WERI-Rb-1 (cell line): ENCODE results near the gene AFG3L2.

Source experiments
- DNase-seq: peaks from one replicate; pipeline ENCODE4 v3.0.0-alpha.2; 2020
- H3K27ac ChIP-seq: fragments of 250-450 bp; sonication (Bioruptor Pico); 2 replicates; pipeline ENCODE4 v1.5.1; 2020; ENCODE audit warnings: mild to moderate bottlenecking, moderate library complexity
- H3K27me3 ChIP-seq: fragments of 250-450 bp; sonication (Bioruptor Pico); 2 replicates; pipeline ENCODE4 v1.5.1; 2021; ENCODE audit warnings: mild to moderate bottlenecking, low read depth, moderate library complexity; ENCODE audit not compliant: insufficient read depth, severe bottlenecking
- H3K36me3 ChIP-seq: fragments of 250-450 bp; sonication (Bioruptor Pico); 2 replicates; pipeline ENCODE4 v1.5.1; 2020; ENCODE audit warnings: mild to moderate bottlenecking, moderate library complexity
- H3K4me3 ChIP-seq: 2 replicates; pipeline ENCODE4 v1.5.1; 2011; ENCODE audit warnings: low read depth, mild to moderate bottlenecking, control low read depth, low read length
- H3K9me3 ChIP-seq: fragments of 250-450 bp; sonication (Bioruptor Pico); 2 replicates; pipeline ENCODE4 v1.5.1; 2021; ENCODE audit warnings: mild to moderate bottlenecking, moderate library complexity; ENCODE audit not compliant: severe bottlenecking
- TF ChIP-seq, protein P1 (sequence below): IDR thresholded peaks from 2 replicates; pipeline ENCODE4 v1.5.1; 2011; ENCODE audit warnings: low read depth, mild to moderate bottlenecking, control low read depth, inconsistent platforms, low read length

The AFG3L2 gene

DNA sequence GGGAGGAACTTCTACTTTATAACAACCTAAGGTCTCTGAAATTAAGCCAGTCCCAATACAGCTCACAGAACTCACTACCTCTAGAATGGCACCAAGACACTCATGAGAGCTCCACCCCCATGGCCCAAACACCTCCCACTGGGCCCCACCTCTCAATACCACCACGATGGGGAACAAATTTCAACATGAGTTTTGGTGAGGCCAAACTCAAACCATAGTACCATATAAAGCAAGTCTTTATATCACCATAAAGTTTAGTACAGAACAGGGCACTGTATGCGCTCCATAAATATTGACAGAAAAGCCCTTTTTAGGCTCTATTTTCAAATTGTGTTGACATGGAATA is 3.3 kb downstream of the AFG3L2 start:
- TF ChIP-seq, protein P1, sequence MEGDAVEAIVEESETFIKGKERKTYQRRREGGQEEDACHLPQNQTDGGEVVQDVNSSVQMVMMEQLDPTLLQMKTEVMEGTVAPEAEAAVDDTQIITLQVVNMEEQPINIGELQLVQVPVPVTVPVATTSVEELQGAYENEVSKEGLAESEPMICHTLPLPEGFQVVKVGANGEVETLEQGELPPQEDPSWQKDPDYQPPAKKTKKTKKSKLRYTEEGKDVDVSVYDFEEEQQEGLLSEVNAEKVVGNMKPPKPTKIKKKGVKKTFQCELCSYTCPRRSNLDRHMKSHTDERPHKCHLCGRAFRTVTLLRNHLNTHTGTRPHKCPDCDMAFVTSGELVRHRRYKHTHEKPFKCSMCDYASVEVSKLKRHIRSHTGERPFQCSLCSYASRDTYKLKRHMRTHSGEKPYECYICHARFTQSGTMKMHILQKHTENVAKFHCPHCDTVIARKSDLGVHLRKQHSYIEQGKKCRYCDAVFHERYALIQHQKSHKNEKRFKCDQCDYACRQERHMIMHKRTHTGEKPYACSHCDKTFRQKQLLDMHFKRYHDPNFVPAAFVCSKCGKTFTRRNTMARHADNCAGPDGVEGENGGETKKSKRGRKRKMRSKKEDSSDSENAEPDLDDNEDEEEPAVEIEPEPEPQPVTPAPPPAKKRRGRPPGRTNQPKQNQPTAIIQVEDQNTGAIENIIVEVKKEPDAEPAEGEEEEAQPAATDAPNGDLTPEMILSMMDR, result no peak
- no peak overlapping the region for H3K4me3 ChIP-seq
- H3K36me3 ChIP-seq, result peaks cover 31% of the 10 kb centered on the region
- no peak overlapping the region for H3K27ac ChIP-seq
- H3K9me3 ChIP-seq, result no peaks in the 10 kb centered on the region
- DNase-seq, result no peak
- no peaks in the 10 kb centered on the region for H3K27me3 ChIP-seq

DNA sequence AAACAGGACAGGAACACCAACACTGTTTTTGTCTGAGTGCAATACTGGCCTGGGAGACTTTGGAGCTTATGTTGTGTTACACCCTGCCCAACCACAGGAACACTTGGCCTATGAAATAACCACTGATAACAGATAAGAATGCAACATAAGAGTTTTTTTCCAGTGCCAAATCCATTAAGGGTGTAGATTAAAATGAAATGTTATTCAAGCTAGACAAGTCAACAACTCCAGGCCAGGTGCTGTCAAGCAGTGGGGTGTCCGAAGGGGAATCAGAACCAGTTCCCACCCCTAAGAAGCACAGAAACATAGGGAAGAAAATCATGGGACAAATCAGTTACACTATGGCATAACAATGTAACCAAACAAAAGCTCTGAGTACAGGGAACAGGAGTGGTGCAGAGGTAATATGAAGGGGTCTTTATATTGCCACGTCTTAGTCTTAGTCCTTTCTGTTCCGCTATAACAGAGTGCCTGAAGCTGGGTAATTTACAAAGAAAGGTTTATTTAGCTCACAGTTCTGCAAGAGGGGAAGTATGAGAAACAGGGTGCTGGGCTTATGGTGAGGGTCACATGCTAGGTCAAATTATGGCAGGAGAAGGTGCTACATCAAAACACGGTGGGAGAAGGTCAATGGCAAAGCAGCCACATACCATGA is 3.8 kb downstream of the AFG3L2 start:
- Histone ChIP-seq H3K36me3 (peaks cover 36% of the 10 kb centered on the region), H3K4me3 (no peak overlapping the region), H3K27me3 (no peaks in the 10 kb centered on the region), H3K9me3 (no peaks in the 10 kb centered on the region), H3K27ac (no peak overlapping the region)
- TF ChIP-seq, protein P1, result no peak
- no peak for DNase-seq

DNA sequence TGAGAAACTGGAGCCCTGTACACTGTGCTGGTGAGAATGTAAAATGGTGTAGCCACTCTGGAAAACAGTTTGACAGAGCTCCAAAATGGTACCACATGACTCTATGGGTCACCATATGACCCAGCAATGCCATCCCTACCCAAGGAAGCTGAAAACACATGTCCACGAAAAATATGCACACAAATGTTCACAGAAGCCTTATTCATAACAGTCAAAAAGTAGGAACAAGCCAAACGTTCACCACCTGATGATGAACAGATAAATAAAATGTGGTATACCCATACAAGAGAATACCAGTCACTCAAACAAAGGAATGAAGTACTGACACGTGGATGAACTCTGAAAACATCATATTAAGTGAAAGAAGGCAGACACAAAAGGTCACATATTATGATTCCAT is 4.6 kb downstream of the AFG3L2 start:
- Histone ChIP-seq H3K4me3 (no peak overlapping the region), H3K27ac (no peak overlapping the region), H3K36me3 (peaks cover 42% of the 10 kb centered on the region), H3K9me3 (no peaks in the 10 kb centered on the region), H3K27me3 (no peaks in the 10 kb centered on the region)
- TF ChIP-seq, protein P1, result no peak
- no peak for DNase-seq

DNA sequence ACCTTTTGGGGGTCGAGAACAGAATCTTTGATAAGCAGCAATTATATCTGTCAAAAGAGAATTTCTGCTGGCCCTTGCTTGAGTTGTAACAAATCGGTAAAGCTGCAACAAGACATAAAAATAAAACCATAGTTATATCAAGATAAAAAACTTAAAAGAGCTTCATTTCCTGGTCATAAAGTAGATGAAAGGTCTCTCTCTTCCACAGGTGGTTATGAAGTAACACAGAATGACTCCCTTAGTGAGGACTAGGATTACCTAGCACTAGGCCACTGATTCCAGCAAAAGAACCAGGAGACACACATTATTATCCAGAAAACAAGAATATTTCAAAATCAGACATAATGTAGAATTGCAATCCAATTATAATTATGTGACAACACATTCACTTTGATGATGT is 5.4 kb downstream of the AFG3L2 start:
- Histone ChIP-seq H3K36me3 (peaks cover 48% of the 10 kb centered on the region), H3K27me3 (no peaks in the 10 kb centered on the region), H3K27ac (no peak overlapping the region), H3K4me3 (no peak overlapping the region), H3K9me3 (no peaks in the 10 kb centered on the region)
- TF ChIP-seq, protein P1, result no peak
- DNase-seq, result no peak

DNA sequence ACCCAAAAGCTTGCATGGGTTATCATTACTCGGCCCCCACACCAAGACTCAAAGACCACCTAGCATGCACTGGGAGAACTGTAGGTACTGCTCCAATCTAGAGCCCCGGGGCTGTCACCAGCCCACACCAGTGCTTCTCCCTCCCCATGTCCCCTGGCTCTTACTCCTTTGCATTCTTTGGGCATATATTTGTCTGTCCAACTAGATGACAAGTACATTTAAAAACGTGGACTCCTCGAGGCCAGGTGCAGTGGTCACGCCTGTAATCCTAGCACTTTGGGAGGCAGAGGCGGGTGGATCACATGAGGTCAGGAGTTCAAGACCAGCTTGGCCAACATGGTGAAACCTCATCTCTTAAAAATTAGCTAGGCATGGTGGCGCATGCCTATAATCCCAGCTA is 7.8 kb downstream of the AFG3L2 start:
- no peak overlapping the region for H3K27ac ChIP-seq
- DNase-seq, result no peak
- H3K36me3 ChIP-seq, result peaks cover 58% of the 10 kb centered on the region
- TF ChIP-seq, protein P1, result no peak
- H3K9me3 ChIP-seq, result no peaks in the 10 kb centered on the region
- no peak overlapping the region for H3K4me3 ChIP-seq
- H3K27me3 ChIP-seq, result no peaks in the 10 kb centered on the region

DNA sequence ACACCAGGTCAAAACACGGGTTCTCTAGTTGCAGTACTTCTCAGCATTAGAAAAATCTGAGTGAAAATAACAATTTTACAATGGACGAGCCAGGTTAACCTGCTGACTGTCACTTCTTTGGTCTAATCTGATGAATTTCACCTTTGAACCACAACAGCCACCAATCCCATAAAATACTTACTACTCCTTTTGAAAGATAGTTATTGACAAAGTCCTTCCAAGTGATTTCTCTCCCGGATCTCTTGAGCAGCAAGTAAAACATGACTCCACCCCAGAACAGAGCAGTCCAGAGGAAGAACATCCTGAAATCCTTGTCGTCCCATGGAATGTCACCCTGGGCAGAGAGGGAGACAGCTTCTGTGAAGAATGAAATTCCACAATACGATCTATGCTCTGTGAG is 10.2 kb downstream of the AFG3L2 start:
- Histone ChIP-seq H3K36me3 (peaks cover 75% of the 10 kb centered on the region), H3K27ac (no peak overlapping the region), H3K4me3 (no peak overlapping the region), H3K9me3 (no peaks in the 10 kb centered on the region), H3K27me3 (no peaks in the 10 kb centered on the region)
- TF ChIP-seq, protein P1, result no peak
- no peak for DNase-seq
